HCEC 1CT (cell line): ENCODE data around the gene TAPBP.

ENCODE experiments used
- DNase-seq: peaks from one replicate; pipeline ENCODE4 v3.0.0-alpha.2; 2017

TAPBP gene

DNA sequence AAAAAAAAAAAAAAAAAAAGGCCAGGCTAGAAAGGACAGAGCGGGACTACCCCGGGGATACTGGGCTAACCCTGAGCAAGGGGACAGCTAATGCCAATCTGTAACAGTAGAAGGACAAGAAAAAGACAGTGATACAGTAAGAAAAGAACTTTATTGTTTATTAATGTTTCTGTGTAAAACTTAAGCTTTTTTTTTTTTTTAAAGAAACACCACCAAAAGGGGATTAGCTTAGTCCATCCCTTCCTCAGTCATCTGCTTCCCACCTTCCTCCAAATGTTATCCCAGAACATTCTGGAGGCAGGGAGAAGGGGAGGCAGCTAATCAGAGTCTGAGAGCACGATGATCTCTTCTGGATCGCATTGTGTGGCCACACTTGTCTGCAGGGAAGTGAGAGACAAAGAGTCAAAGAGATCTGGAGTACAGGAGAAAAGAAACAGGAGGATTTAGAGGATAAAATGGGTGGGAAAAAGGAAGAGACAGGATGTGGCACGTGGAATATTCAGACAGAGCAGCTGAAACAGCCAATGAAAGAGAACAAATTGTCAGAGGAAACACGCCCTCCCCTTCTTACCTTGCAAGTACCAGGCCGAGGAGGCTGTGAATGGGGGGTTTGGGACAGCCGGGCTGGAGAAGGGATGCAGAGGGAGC, 4.7 kb upstream of the TAPBP start:
- DNase-seq: no peak

- DNase-seq: peak; percentile 98
These were observed 4.0 kb upstream of the TAPBP start, which contains the start of gene ZBTB22 for GRCh38 chr6:33317669-33318425. Gene ZBTB22 (minus strand): TSS chr6:33317744. CDS start chr6:33316916, 828 bp downstream.

DNA sequence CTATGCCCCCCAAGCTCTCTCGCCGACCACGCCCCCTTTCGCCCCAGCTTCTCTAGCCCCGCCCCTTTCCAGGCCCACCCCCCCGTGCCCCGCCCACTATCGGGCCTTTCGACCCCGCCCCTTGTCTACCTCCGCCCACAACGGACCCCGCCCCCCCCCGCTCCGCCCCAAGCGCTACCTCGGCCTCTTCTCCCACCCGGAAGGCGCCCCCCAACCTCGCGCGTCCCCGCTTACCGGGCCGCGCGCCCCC, 3.5 kb upstream of the TAPBP start:
- DNase-seq: no peak

DNA sequence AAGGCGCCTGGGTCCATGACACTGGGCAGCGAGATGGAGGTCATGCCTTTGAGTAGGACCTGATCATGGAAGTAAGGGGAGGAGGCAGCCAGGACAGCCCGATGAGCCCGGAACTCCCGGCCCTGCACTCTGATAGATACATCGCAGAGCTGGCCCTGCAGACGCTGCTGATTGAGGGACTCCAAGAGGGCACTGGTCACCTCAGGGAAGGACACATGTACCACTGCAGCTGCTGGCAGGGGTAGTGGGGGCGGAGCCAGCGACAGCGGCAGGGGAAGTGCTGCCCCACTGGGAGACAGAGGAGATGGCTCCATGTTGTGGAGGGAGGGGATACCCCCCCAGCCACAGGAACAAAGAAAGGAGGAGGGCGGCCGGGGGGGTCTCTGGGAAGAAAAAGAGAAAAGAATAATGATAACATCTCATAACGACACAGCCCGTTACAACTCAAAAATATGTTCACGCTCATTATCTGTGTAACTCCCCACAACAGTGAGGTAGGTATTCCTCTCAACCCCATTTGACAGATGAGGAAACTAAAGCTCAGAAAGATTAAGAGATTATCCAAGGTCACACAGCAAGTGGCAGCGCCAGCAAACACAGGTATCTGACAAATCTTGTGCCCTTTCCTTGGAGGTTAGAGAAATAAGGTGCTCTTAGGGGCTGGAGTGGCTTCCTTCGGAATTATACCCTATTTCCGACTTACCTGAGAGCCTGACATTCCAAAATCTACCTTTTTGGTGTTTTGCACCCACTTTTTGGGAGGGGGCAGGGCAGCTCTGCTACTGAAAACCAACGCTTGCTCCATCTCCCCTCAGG, 2.9 kb upstream of the TAPBP start:
- DNase-seq: no peak

- no peak for DNase-seq
These were observed 2.1 kb upstream of the TAPBP start for GRCh38 chr6:33315793-33316602.

- no peak for DNase-seq
These were observed 1.3 kb upstream of the TAPBP start for GRCh38 chr6:33314943-33315792.

DNA sequence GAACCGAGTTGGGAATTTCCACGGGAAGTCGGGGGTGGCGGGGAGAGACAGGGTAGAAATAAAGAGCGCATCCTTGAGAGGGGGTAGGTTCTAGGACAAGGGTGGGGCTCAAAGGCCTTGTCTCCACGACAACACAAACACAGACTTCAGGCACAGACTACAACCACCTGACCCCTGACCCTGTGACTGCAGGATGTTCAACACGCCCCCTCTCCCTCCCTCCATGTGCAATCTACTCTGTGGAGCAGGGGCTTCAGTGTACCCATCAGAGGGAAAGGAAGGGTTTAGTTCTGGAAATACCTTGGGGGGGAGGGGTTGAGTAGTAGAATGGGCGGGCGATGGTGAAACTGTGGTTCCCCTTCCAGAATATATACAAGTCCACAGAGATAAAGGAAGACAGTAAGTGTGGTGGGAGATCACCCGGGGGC, 651 bp upstream of the TAPBP start:
- peak; percentile 69 for DNase-seq

DNA sequence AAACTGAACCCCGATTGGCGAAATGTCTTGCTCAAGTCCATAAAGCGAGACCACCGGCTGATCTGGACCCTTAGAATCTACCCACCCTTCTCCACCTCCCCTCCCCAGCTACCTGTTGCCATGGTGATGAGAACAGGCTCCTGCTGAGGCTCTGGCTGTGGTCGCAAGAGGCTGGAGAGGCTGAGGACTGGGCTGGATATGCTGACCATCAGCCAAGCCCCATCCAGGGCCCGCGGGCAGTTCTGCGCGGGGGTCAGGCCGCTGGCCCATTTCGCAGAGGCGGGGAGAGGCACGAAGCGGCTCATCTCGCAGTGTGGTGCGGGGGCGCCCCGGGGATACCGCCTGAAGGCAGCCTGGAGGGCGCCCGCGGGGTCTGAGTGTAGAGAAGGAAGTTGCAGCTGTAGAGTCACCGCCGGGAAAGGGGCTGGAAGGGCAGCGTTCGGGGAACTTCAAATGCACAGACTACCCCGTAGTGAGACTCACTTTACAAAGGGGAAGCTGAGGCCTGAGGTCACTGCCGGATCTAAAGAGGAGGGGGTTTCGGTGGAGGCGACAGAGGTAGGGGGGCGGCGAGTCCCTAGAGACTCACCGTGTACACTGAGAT, 671 bp downstream of the TAPBP start:
- peak; percentile 37 for DNase-seq

DNA sequence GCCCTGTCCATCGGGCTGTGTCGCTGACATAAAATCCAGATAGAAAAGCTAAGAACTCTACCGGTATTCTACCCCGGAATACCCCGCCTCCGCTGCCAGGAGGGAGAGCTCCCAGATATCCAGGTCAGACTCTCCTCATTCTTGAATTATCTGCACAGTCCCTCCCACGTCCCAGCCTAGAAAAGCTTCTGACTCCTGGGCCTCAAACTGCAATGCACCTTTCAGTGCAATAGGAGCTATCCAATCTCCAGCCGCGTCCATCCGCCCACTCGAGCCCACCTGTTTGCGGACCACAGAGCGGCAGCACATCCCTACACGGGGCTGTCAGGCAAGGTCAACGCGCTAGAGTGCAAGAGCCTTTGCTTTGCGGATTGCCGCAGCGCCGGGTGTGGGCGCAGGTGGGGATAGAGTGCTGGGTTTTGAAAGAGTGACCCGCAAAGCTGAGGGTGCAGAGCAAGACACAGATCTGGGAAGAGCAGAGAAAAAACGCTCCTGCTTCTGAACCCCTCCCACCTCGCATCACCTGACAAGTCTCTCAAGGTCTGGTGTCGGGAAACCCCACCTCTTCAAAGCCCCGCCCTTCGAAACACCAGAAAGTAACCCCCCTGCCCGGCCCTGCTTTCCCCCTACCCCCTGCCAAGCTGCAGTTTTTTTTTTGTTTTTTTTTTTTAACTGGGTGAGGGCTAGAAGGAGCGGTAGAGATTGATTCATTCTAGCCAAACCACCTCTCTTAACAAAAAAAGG, 1.3 kb downstream of the TAPBP start:
- DNase-seq: peak; percentile 40

- no peak for DNase-seq
These were observed 7.5 kb downstream of the TAPBP start for GRCh38 chr6:33306356-33306755.

DNA sequence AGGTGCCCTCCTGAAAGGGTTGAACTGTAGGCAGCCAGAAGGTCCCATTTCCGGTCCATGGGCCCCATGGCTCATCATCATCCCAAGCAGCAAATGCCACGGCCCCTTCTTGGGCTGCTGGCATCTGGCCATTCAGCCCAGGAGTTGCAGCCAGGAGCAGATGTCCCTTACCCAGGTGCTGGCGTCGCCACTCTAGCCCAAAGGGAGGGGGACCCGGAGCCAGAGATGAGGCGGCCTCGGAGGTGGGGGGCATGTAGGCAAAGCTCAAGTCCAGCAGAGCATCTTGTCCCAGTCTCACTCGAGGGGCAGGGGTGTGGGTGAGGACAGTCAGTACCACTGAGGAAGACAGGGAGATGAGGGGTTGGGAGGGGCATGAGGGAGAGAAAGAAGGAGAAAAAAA, 8.8 kb downstream of the TAPBP start:
- no peak for DNase-seq

GRCh38 chr6:33304216-33304615, 9.7 kb downstream of the TAPBP start:
- DNase-seq: no peak

DNA sequence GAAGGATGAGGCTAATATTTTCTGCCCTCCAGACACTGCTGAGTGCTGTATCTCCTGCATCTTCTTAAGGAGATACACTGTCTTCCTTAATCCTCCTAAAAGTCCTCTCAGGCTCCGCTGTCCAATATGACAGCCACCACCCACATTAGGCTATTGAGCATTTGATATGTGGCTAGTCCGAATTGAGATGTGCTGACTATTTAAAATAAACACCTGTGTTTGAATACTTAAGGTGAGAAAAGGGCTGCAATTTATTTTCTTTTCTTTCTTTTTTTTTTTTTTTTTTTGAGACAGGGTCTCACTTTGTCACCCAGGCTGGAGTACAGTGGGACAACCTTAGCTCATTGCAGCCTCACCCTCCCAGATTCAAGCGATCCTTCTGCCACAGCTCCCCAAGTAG, 12.0 kb downstream of the TAPBP start:
- DNase-seq: no peak

DNA sequence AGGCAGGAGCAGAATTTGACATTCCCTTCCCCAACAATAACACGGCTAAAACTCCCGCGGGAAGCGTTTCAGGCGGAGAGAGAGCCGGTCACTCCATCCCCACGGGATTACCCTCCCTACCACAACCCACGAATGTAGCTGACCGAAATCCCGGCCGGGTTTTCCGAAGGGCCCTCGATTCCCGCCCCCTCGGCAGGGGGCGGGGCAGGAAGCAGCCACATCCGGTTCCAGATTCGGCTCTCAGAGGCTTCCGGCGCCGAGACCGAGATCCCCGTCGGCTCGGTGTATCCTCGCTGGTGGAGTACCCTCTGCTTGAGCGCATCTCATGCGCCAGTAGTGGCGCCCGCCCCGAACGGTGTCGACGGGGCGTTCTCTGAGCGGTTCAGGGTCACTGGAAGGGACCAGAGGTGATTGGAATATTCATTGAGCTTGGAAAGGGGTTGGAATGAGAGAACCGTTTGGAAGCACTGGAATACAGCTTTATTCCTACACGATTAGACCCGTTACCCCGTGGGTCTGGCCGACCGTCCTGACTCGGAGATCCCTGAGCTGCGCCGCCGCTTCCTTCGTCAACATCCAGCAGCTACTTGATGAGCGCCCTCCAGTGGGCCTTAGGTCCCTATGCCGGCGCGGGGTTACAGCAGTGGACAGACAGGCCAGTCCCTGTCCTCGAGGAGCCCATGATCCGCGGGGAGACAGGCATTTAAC, 14.5 kb downstream of the TAPBP start:
- DNase-seq: peak; percentile 90

DNA sequence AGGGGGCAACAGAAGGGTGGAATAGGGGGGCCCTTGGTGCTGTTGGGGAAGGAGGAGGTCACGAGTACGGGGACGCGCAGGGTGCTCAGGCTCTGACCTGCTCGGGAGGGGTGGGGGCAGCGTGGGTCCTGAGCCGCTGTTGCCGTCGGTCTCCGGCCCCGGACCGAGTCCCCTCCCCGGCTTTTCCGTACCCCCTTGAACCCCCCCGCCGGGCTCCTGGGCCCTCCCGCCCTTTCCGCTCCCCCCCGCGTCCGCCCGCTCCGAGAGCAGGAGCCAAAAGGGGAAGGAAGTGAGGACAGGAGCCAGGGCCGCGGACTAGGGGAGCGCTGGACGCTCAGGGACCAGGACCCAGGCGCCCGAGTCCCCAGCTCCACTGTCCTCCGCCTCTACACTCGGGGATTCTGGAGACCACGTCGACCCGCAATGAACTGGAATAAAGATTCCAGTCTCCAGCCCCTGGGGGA, 15.1 kb downstream of the TAPBP start, which contains the start of gene RGL2:
RGL2 (minus strand) TSS at position 170 of the 464 bp plus-strand sequence. CDS start 332 bp downstream, outside the sequence.
- DNase-seq: peak; percentile 48

- peak; percentile 75 for DNase-seq
These were observed 15.7 kb downstream of the TAPBP start for GRCh38 chr6:33297956-33298772.

GRCh38 chr6:33297406-33297955, 16.4 kb downstream of the TAPBP start:
- no peak for DNase-seq

- DNase-seq: no peak
These were observed 17.0 kb downstream of the TAPBP start for GRCh38 chr6:33296797-33297405.
